PC-3 (cell line): Measurements from ENCODE around the gene UNC13C.

Experiments used
- CTCF ChIP-seq: fragments of 300-600 bp; sonication (generic); conservative IDR thresholded peaks from 2 replicates; pipeline ENCODE4 v1.5.1; 2017; ENCODE audit warnings: antibody characterized with exemption, low read depth, mild to moderate bottlenecking, low read length
- EZH2 ChIP-seq: fragments of 300-600 bp; sonication (generic); IDR thresholded peaks from one replicate; pipeline ENCODE4 v1.6.1; 2017; ENCODE audit warnings: antibody characterized with exemption, mild to moderate bottlenecking, low read length; ENCODE audit not compliant: unreplicated experiment

DNA sequence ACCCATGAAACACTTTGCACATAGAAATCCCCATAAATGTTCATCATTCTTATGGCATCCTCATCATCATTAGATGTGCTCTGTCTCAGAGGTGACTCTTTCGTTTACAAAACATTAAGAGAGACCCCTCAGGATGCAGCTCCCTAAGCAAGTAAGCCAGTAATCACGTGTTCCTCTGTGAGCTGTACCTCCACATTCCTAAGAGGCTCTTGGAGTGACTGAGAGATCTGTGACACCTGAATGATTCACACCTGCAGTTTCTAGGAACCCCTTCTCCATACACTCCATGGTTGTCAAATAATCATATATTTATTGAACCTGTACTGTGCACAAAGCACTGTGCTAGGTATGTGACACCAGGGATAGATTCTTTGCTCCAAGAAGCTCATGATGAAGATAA, 602.4 kb downstream of the UNC13C start:
- no peak for TF ChIP-seq EZH2
- TF ChIP-seq CTCF = no peak
